Measurements from ENCODE around the gene POLD1.
"Not testable (repeated sequence)": the region's sequence is repeated elsewhere in the genome, so short reads cannot be mapped to it uniquely, and the experiment has no call there.

The POLD1 gene

GRCh38 chr19:50368649-50369570, 15.2 kb upstream of the POLD1 start:
- peak; percentile 87 for DNase-seq

- no peak for DNase-seq
Measured at GRCh38 chr19:50371914-50372475, 12.2 kb upstream of the POLD1 start.

- peak; percentile 97 for DNase-seq
Measured at GRCh38 chr19:50376166-50377050, 7.7 kb upstream of the POLD1 start, which contains the start of gene NR1H2. Gene NR1H2, plus strand, starts transcription at chr19:50376457. Its CDS starts 1,149 bp downstream, at chr19:50377606.

GRCh38 chr19:50377051-50377461, 7.1 kb upstream of the POLD1 start:
- DNase-seq = no peak

- DNase-seq = no peak
Measured at GRCh38 chr19:50377517-50377916, 6.6 kb upstream of the POLD1 start.

- DNase-seq = no peak
Measured at GRCh38 chr19:50378169-50378862, 5.8 kb upstream of the POLD1 start.

GRCh38 chr19:50378863-50379236, 5.3 kb upstream of the POLD1 start:
- DNase-seq = no peak

GRCh38 chr19:50379602-50380001, 4.5 kb upstream of the POLD1 start:
- no peak for DNase-seq

GRCh38 chr19:50380137-50380536, 4.0 kb upstream of the POLD1 start:
- DNase-seq = no peak

- DNase-seq = no peak
Measured at GRCh38 chr19:50380751-50381151, 3.4 kb upstream of the POLD1 start.

GRCh38 chr19:50381881-50382729, 2.0 kb upstream of the POLD1 start:
- no peak for DNase-seq

GRCh38 chr19:50383001-50383851, 921 bp upstream of the POLD1 start:
- no peak for DNase-seq

GRCh38 chr19:50384685-50385535, 763 bp downstream of the POLD1 start:
- DNase-seq = no peak

GRCh38 chr19:50387176-50387867, 3.2 kb downstream of the POLD1 start:
- DNase-seq = no peak

- no peak for DNase-seq
Measured at GRCh38 chr19:50387868-50388245, 3.7 kb downstream of the POLD1 start.

GRCh38 chr19:50390295-50390694, 6.1 kb downstream of the POLD1 start:
- not testable (repeated sequence) for DNase-seq

GRCh38 chr19:50390952-50391351, 6.8 kb downstream of the POLD1 start:
- DNase-seq = not testable (repeated sequence)

GRCh38 chr19:50392759-50393158, 8.6 kb downstream of the POLD1 start:
- no peak for DNase-seq

- no peak for DNase-seq
Measured at GRCh38 chr19:50393589-50393988, 9.4 kb downstream of the POLD1 start.
